ENCODE results near the gene STIP1.

DNA sequence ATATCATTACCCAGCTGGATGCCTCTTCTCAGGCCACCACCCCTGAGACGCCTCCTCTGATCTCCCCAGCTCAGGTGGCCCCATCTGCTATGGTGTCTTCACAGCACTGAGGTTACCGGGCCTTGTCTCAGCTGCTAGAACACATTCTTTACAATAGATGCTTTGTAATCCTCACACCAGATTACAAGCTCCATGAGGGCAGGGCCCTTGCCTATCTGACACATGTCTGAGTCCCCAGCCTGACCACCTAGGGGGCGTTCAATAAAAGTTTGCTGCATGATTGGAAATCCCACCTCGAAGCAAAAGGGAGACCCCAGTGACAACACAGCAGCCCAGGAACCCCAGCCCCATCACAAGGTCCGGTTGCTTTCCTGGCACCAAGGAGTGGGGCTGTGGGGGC lies 22.0 kb upstream of the STIP1 start:
- TF ChIP-seq, protein P1, sequence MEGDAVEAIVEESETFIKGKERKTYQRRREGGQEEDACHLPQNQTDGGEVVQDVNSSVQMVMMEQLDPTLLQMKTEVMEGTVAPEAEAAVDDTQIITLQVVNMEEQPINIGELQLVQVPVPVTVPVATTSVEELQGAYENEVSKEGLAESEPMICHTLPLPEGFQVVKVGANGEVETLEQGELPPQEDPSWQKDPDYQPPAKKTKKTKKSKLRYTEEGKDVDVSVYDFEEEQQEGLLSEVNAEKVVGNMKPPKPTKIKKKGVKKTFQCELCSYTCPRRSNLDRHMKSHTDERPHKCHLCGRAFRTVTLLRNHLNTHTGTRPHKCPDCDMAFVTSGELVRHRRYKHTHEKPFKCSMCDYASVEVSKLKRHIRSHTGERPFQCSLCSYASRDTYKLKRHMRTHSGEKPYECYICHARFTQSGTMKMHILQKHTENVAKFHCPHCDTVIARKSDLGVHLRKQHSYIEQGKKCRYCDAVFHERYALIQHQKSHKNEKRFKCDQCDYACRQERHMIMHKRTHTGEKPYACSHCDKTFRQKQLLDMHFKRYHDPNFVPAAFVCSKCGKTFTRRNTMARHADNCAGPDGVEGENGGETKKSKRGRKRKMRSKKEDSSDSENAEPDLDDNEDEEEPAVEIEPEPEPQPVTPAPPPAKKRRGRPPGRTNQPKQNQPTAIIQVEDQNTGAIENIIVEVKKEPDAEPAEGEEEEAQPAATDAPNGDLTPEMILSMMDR (IDR thresholded peaks at IDR 0.05): no peak
- no peak for TF ChIP-seq POLR2AphosphoS5 (IDR thresholded peaks at IDR 0.05)

Measured in gastroesophageal sphincter (tissue), 3 donors.